Measurements from ENCODE around the gene RAD51B.

Gene RAD51B

DNA sequence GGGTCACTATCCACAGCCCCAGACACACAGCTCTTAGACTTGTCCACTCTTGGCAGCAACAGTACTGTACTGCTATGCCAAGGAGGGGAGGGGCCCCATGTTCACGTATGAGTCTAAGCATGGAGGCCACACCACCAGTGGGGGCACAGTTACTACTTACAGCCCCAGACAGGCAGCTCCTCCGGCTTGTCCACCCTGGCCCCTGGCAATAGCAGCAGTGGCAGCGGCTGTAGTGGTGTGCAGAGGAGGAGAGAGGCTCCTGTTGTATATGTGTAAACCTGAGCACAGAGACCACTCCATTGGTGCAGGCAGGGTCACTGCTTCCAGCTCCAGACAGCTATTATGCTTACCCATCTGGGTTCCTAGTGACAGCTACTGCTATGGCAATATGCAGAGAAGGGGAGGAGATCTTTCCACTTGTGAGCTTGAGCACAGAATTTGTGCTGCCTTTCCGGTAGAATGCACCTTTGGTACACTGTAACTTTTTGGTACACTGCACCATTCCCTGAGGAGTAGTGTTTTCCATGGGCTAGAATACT, 113.2 kb downstream of the RAD51B start:
- H3K4me3 ChIP-seq (ENCODE audit: low read depth, low read length), result no peak overlapping the region
- no peak for DNase-seq (ENCODE audit: low read depth)
- TF ChIP-seq, protein P1, sequence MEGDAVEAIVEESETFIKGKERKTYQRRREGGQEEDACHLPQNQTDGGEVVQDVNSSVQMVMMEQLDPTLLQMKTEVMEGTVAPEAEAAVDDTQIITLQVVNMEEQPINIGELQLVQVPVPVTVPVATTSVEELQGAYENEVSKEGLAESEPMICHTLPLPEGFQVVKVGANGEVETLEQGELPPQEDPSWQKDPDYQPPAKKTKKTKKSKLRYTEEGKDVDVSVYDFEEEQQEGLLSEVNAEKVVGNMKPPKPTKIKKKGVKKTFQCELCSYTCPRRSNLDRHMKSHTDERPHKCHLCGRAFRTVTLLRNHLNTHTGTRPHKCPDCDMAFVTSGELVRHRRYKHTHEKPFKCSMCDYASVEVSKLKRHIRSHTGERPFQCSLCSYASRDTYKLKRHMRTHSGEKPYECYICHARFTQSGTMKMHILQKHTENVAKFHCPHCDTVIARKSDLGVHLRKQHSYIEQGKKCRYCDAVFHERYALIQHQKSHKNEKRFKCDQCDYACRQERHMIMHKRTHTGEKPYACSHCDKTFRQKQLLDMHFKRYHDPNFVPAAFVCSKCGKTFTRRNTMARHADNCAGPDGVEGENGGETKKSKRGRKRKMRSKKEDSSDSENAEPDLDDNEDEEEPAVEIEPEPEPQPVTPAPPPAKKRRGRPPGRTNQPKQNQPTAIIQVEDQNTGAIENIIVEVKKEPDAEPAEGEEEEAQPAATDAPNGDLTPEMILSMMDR (IDR thresholded peaks at IDR 0.05; ENCODE audit: insufficient read depth, low read depth, low read length, missing control alignments), result no peak

GRCh38 chr14:67933266-67933665, 113.7 kb downstream of the RAD51B start:
- no peak overlapping the region for H3K4me3 ChIP-seq (ENCODE audit: low read depth, low read length)
- DNase-seq (ENCODE audit: low read depth), result no peak
- TF ChIP-seq, protein P1 (IDR thresholded peaks at IDR 0.05; ENCODE audit: insufficient read depth, low read depth, low read length, missing control alignments), result no peak

GRCh38 chr14:67934087-67934486, 114.5 kb downstream of the RAD51B start:
- TF ChIP-seq, protein P1 (IDR thresholded peaks at IDR 0.05; ENCODE audit: insufficient read depth, low read depth, low read length, missing control alignments), result peak; percentile 55
- H3K4me3 ChIP-seq (ENCODE audit: low read depth, low read length), result no peak overlapping the region
- DNase-seq (ENCODE audit: low read depth), result peak; percentile 68

- no peak overlapping the region for H3K4me3 ChIP-seq (ENCODE audit: low read depth, low read length)
- TF ChIP-seq, protein P1 (IDR thresholded peaks at IDR 0.05; ENCODE audit: insufficient read depth, low read depth, low read length, missing control alignments), result no peak
- no peak for DNase-seq (ENCODE audit: low read depth)
Measured at GRCh38 chr14:67934862-67935261, 115.3 kb downstream of the RAD51B start.

- no peak overlapping the region for H3K4me3 ChIP-seq (ENCODE audit: low read depth, low read length)
- DNase-seq (ENCODE audit: low read depth), result no peak
- TF ChIP-seq, protein P1 (IDR thresholded peaks at IDR 0.05; ENCODE audit: insufficient read depth, low read depth, low read length, missing control alignments), result no peak
Measured at GRCh38 chr14:67935371-67935770, 115.8 kb downstream of the RAD51B start.

GRCh38 chr14:67938071-67938470, 118.5 kb downstream of the RAD51B start:
- TF ChIP-seq, protein P1 (IDR thresholded peaks at IDR 0.05; ENCODE audit: insufficient read depth, low read depth, low read length, missing control alignments), result no peak
- no peak for DNase-seq (ENCODE audit: low read depth)
- H3K4me3 ChIP-seq (ENCODE audit: low read depth, low read length), result no peak overlapping the region

Data from GM12865 (cell line).